SK-N-SH treated with all-trans-retinoic acid at 6 μM for 48 hours (cell line): ENCODE results near the gene FGGY.

ENCODE experiments used
- ARNTL ChIP-seq: fragments of 450-650 bp; formaldehyde crosslinking; IDR thresholded peaks from 2 replicates; pipeline ENCODE4 v1.5.0; 2020; ENCODE audit warnings: low read depth, mild to moderate bottlenecking, moderate library complexity, borderline replicate concordance
- BACH2 ChIP-seq: fragments of 250-450 bp; sonication (Bioruptor Pico); IDR thresholded peaks from 2 replicates; pipeline ENCODE4 v1.9.0; 2021; ENCODE audit warnings: mild to moderate bottlenecking, borderline replicate concordance
- CREB5 ChIP-seq: fragments of 250-450 bp; sonication (Bioruptor Pico); IDR thresholded peaks from 2 replicates; pipeline ENCODE4 v1.5.1; 2020; ENCODE audit warnings: low read depth, mild to moderate bottlenecking, moderate library complexity
- CSDC2 ChIP-seq: fragments of 250-450 bp; sonication (Bioruptor Pico); IDR thresholded peaks from 2 replicates; pipeline ENCODE4 v1.5.0; 2020; ENCODE audit warnings: mild to moderate bottlenecking, moderate library complexity
- ISL1 ChIP-seq: fragments of 250-450 bp; sonication (Bioruptor Pico); IDR thresholded peaks from 2 replicates; pipeline ENCODE4 v2.1.2; 2022; ENCODE audit warnings: mild to moderate bottlenecking, moderate library complexity
- PATZ1 ChIP-seq: fragments of 250-450 bp; sonication (Bioruptor Pico); IDR thresholded peaks from 2 replicates; pipeline ENCODE4 v1.8.0; 2020; ENCODE audit warnings: mild to moderate bottlenecking, moderate library complexity, borderline replicate concordance
- TOX ChIP-seq: fragments of 250-450 bp; sonication (Bioruptor Pico); IDR thresholded peaks from 2 replicates; pipeline ENCODE4 v1.8.0; 2021; ENCODE audit warnings: mild to moderate bottlenecking, moderate library complexity, borderline replicate concordance
- ZC3H10 ChIP-seq: fragments of 250-450 bp; sonication (Bioruptor Pico); IDR thresholded peaks from 2 replicates; pipeline ENCODE4 v1.5.1; 2021; ENCODE audit warnings: mild to moderate bottlenecking, moderate library complexity
- ZFP3 ChIP-seq: fragments of 250-450 bp; sonication (Bioruptor Pico); IDR thresholded peaks from 2 replicates; pipeline ENCODE4 v1.5.0; 2020; ENCODE audit warnings: mild to moderate bottlenecking, moderate library complexity
- ZFP30 ChIP-seq: fragments of 450-650 bp; formaldehyde crosslinking; IDR thresholded peaks from 2 replicates; pipeline ENCODE4 v1.5.0; 2022; ENCODE audit warnings: mild to moderate bottlenecking, moderate library complexity
- ZNF565 ChIP-seq: fragments of 450-650 bp; formaldehyde crosslinking; conservative IDR thresholded peaks from 2 replicates; pipeline ENCODE4 v1.5.0; 2020; ENCODE audit warnings: low read depth, mild to moderate bottlenecking, moderate library complexity
- ZNF70 ChIP-seq: fragments of 450-650 bp; formaldehyde crosslinking; IDR thresholded peaks from 2 replicates; pipeline ENCODE4 v1.5.0; 2020; ENCODE audit warnings: mild to moderate bottlenecking, moderate library complexity
- TF ChIP-seq, protein P1 (sequence below): fragments of 250-450 bp; sonication (Bioruptor Pico); IDR thresholded peaks from 2 replicates; pipeline ENCODE4 v1.5.0; 2020; ENCODE audit warnings: mild to moderate bottlenecking, moderate library complexity
- TF ChIP-seq, protein P2 (sequence below): fragments of 250-450 bp; sonication (Bioruptor Pico); IDR thresholded peaks from 2 replicates; pipeline ENCODE4 v1.8.0; 2021; ENCODE audit warnings: low read depth, mild to moderate bottlenecking, moderate library complexity, borderline replicate concordance

GRCh38 chr1:59775480-59775879 is 478.6 kb downstream of the FGGY start:
- TF ChIP-seq ZFP30 (CRISPR knock-in tag) (no peak), PATZ1 (CRISPR knock-in tag) (no peak), ISL1 (no peak), ZFP3 (no peak), CREB5 (CRISPR knock-in tag) (no peak), BACH2 (CRISPR knock-in tag) (no peak), ZNF565 (CRISPR knock-in tag) (no peak), ARNTL (no peak), TOX (CRISPR knock-in tag) (no peak), ZNF70 (CRISPR knock-in tag) (no peak), ZC3H10 (no peak), CSDC2 (CRISPR knock-in tag) (no peak)
- TF ChIP-seq, protein P1, sequence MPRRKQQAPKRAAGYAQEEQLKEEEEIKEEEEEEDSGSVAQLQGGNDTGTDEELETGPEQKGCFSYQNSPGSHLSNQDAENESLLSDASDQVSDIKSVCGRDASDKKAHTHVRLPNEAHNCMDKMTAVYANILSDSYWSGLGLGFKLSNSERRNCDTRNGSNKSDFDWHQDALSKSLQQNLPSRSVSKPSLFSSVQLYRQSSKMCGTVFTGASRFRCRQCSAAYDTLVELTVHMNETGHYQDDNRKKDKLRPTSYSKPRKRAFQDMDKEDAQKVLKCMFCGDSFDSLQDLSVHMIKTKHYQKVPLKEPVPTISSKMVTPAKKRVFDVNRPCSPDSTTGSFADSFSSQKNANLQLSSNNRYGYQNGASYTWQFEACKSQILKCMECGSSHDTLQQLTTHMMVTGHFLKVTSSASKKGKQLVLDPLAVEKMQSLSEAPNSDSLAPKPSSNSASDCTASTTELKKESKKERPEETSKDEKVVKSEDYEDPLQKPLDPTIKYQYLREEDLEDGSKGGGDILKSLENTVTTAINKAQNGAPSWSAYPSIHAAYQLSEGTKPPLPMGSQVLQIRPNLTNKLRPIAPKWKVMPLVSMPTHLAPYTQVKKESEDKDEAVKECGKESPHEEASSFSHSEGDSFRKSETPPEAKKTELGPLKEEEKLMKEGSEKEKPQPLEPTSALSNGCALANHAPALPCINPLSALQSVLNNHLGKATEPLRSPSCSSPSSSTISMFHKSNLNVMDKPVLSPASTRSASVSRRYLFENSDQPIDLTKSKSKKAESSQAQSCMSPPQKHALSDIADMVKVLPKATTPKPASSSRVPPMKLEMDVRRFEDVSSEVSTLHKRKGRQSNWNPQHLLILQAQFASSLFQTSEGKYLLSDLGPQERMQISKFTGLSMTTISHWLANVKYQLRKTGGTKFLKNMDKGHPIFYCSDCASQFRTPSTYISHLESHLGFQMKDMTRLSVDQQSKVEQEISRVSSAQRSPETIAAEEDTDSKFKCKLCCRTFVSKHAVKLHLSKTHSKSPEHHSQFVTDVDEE (CRISPR knock-in tag): no peak
- TF ChIP-seq, protein P2, sequence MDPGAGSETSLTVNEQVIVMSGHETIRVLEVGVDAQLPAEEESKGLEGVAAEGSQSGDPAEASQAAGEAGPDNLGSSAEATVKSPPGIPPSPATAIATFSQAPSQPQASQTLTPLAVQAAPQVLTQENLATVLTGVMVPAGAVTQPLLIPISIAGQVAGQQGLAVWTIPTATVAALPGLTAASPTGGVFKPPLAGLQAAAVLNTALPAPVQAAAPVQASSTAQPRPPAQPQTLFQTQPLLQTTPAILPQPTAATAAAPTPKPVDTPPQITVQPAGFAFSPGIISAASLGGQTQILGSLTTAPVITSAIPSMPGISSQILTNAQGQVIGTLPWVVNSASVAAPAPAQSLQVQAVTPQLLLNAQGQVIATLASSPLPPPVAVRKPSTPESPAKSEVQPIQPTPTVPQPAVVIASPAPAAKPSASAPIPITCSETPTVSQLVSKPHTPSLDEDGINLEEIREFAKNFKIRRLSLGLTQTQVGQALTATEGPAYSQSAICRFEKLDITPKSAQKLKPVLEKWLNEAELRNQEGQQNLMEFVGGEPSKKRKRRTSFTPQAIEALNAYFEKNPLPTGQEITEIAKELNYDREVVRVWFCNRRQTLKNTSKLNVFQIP (CRISPR knock-in tag): no peak
